Muscle of leg (tissue), 11 donors: Measurements from ENCODE around the gene SLAMF6. TPM values are rescaled to one million over a fixed set of nuclear protein-coding genes. Genes with fewer than 3 reads are reported as not detected.
A peak's percentile ranks its signal among the peaks of the same experiment; 100 is the strongest.
"Not testable (repeated sequence)": the region's sequence is repeated elsewhere in the genome, so short reads cannot be mapped to it uniquely, and the experiment has no call there.

Experiments
- DNase-seq: peaks from one replicate; pipeline ENCODE4 v3.0.0; 2013
- H3K27ac ChIP-seq: one replicate; pipeline ENCODE4 v1.5.1; 2013; ENCODE audit warnings: mild to moderate bottlenecking, low read length, control low read depth
- H3K27me3 ChIP-seq: one replicate; pipeline ENCODE4 v1.6.1; 2013; ENCODE audit warnings: low read length; ENCODE audit not compliant: control insufficient read depth, insufficient read depth
- H3K36me3 ChIP-seq: one replicate; pipeline ENCODE4 v1.6.1; 2013; ENCODE audit warnings: low read length; ENCODE audit not compliant: control insufficient read depth, insufficient read depth
- H3K4me1 ChIP-seq: one replicate; pipeline ENCODE4 v1.6.1; 2013; ENCODE audit warnings: low read length; ENCODE audit not compliant: control insufficient read depth, insufficient read depth
- H3K4me3 ChIP-seq: one replicate; pipeline ENCODE4 v1.5.1; 2013; ENCODE audit warnings: low read length, control low read depth
- H3K9me3 ChIP-seq: replicated peaks from 2 replicates; pipeline ENCODE4 v1.6.1; 2013; ENCODE audit warnings: low read depth, low read length; ENCODE audit not compliant: control insufficient read depth
- WGBS: methylation state at CpG from one replicate; pipeline ENCODE4 v1.1.5; 2013; ENCODE audit warnings: missing lambda C conversion rate; ENCODE audit not compliant: insufficient coverage; 5-methylcytosine and 5-hydroxymethylcytosine counted together
- polyA plus RNA-seq, 8 donors: library from polyadenylated mRNA; unstranded; fragments of 120-200 nt; gene quantifications; one replicate each; pipeline versions ENCODE4 v1.2.1 to v1.2.3, GENCODE V29; 2013; ENCODE audit warnings: inconsistent platforms in 1 of 8, low replicate concordance in 1 of 8; ENCODE audit not compliant: insufficient read length in 8 of 8, insufficient read depth in 1 of 8
- total RNA-seq: library from RNA; stranded (reverse); fragments of 120-200 nt; gene quantifications from one replicate; pipeline ENCODE4 v1.2.4, GENCODE V29; 2013

The SLAMF6 gene
- total and polyA plus RNA-seq, 9 donors, result 0.08 to 0.16 (median 0.13) TPM

GRCh38 chr1:160517519-160517918, 5.5 kb downstream of the SLAMF6 start:
- no CpG with 5 or more reads among the region's 2 CpGs for WGBS
- H3K36me3 ChIP-seq, result not testable (repeated sequence)

GRCh38 chr1:160515908-160516307, 7.1 kb downstream of the SLAMF6 start:
- H3K27me3 ChIP-seq, H3K4me3 ChIP-seq, H3K36me3 ChIP-seq, H3K27ac ChIP-seq, H3K9me3 ChIP-seq, H3K4me1 ChIP-seq, DNase-seq: not testable (repeated sequence)
- no CpG with 5 or more reads among the region's 1 CpG for WGBS

More at GRCh38 chr1:160517519-160517918, 5.5 kb downstream of the SLAMF6 start:
- H3K4me3 ChIP-seq, H3K9me3 ChIP-seq, H3K27me3 ChIP-seq, H3K27ac ChIP-seq, H3K4me1 ChIP-seq, DNase-seq: not testable (repeated sequence)

- no peak for DNase-seq
- 80% methylated on average over 1 of the region's 2 CpGs for WGBS
- Histone ChIP-seq H3K27me3 (no peaks in the 10 kb centered on the region), H3K9me3 (no peaks in the 10 kb centered on the region), H3K36me3 (no peaks in the 10 kb centered on the region), H3K4me3 (no peak overlapping the region), H3K27ac (no peak overlapping the region), H3K4me1 (no peaks in the 10 kb centered on the region)
Measured at GRCh38 chr1:160504651-160505050, 18.4 kb downstream of the SLAMF6 start.

GRCh38 chr1:160503087-160503486, 20.0 kb downstream of the SLAMF6 start:
- Histone ChIP-seq H3K4me3 (no peak overlapping the region), H3K36me3 (no peaks in the 10 kb centered on the region), H3K27me3 (no peaks in the 10 kb centered on the region), H3K9me3 (no peaks in the 10 kb centered on the region), H3K27ac (no peak overlapping the region), H3K4me1 (no peaks in the 10 kb centered on the region)
- WGBS, result 83% methylated on average over 2 of the region's 6 CpGs
- no peak for DNase-seq

GRCh38 chr1:160500321-160500990, 22.6 kb downstream of the SLAMF6 start:
- Histone ChIP-seq H3K9me3 (no peaks in the 10 kb centered on the region), H3K4me3 (no peak overlapping the region), H3K27me3 (no peaks in the 10 kb centered on the region), H3K27ac (no peak overlapping the region), H3K4me1 (no peaks in the 10 kb centered on the region), H3K36me3 (no peaks in the 10 kb centered on the region)
- no CpG with 5 or more reads among the region's 1 CpG for WGBS
- no peak for DNase-seq

GRCh38 chr1:160499631-160500030, 23.4 kb downstream of the SLAMF6 start:
- peak; percentile 75 for DNase-seq
- H3K27ac ChIP-seq, result no peak overlapping the region
- H3K4me3 ChIP-seq, result no peak overlapping the region

GRCh38 chr1:160498301-160499065, 24.6 kb downstream of the SLAMF6 start:
- not testable (repeated sequence) for H3K4me1 ChIP-seq, H3K27ac ChIP-seq, H3K9me3 ChIP-seq, H3K36me3 ChIP-seq, DNase-seq, H3K27me3 ChIP-seq, H3K4me3 ChIP-seq
- WGBS, result no CpG with 5 or more reads among the region's 3 CpGs

More at GRCh38 chr1:160499631-160500030, 23.4 kb downstream of the SLAMF6 start:
- no peaks in the 10 kb centered on the region for H3K9me3 ChIP-seq
- no peaks in the 10 kb centered on the region for H3K27me3 ChIP-seq
- no peaks in the 10 kb centered on the region for H3K36me3 ChIP-seq
- no peaks in the 10 kb centered on the region for H3K4me1 ChIP-seq
- WGBS, result no CpG with 5 or more reads among the region's 1 CpG

- Histone ChIP-seq H3K27ac (no peak overlapping the region), H3K4me3 (no peak overlapping the region), H3K4me1 (no peaks in the 10 kb centered on the region), H3K36me3 (no peaks in the 10 kb centered on the region), H3K27me3 (no peaks in the 10 kb centered on the region), H3K9me3 (no peaks in the 10 kb centered on the region)
- DNase-seq, result no peak
- WGBS, result no CpG with 5 or more reads among the region's 4 CpGs
Measured at GRCh38 chr1:160496334-160496733, 26.7 kb downstream of the SLAMF6 start.

GRCh38 chr1:160494620-160495019, 28.4 kb downstream of the SLAMF6 start:
- H3K27ac ChIP-seq, result no peak overlapping the region
- H3K4me3 ChIP-seq, result no peak overlapping the region
- no peak for DNase-seq
- no peaks in the 10 kb centered on the region for H3K36me3 ChIP-seq
- no peaks in the 10 kb centered on the region for H3K9me3 ChIP-seq
- H3K4me1 ChIP-seq, result no peaks in the 10 kb centered on the region
- 78% methylated on average over 1 of the region's 3 CpGs for WGBS
- no peaks in the 10 kb centered on the region for H3K27me3 ChIP-seq

- DNase-seq, result no peak
- H3K4me3 ChIP-seq, result no peak overlapping the region
- no peaks in the 10 kb centered on the region for H3K36me3 ChIP-seq
- no peaks in the 10 kb centered on the region for H3K27me3 ChIP-seq
- no peaks in the 10 kb centered on the region for H3K4me1 ChIP-seq
- no peak overlapping the region for H3K27ac ChIP-seq
- no peaks in the 10 kb centered on the region for H3K9me3 ChIP-seq
- WGBS, result 94% methylated on average over 1 of the region's 2 CpGs
Measured at GRCh38 chr1:160492617-160493016, 30.4 kb downstream of the SLAMF6 start.
